Activated naive CD4-positive, alpha-beta T cell (primary cell): ENCODE data around the gene RNF34.

ENCODE experiments used
- DNase-seq, 4 experiments: peaks; one replicate each; lab custom pipeline; 2025; lab: John Stamatoyannopoulos, UW

RNF34 gene

GRCh38 chr12:121390856-121391255 is 9.1 kb upstream of the RNF34 start:
- no peak for DNase-seq

- no peak for DNase-seq
These were observed 8.1 kb upstream of the RNF34 start for GRCh38 chr12:121391619-121392324.

- DNase-seq: no peak
These were observed 7.6 kb upstream of the RNF34 start for GRCh38 chr12:121392325-121392716.

GRCh38 chr12:121397521-121397920 is 2.4 kb upstream of the RNF34 start:
- DNase-seq: no peak

- no peak for DNase-seq
These were observed 1.6 kb upstream of the RNF34 start for GRCh38 chr12:121398355-121398754.

- DNase-seq: peak in 3 of 4 experiments; percentile 46 to 62 (median 48)
These were observed 618 bp downstream of the RNF34 start for GRCh38 chr12:121400332-121401139.

GRCh38 chr12:121403721-121404120 is 3.8 kb downstream of the RNF34 start:
- no peak for DNase-seq

GRCh38 chr12:121404734-121405133 is 4.8 kb downstream of the RNF34 start:
- DNase-seq: no peak

- DNase-seq: no peak
These were observed 5.3 kb downstream of the RNF34 start for GRCh38 chr12:121405211-121405610.

GRCh38 chr12:121413917-121414316 is 14.0 kb downstream of the RNF34 start:
- no peak for DNase-seq

GRCh38 chr12:121417847-121418246 is 17.9 kb downstream of the RNF34 start:
- no peak for DNase-seq

- no peak for DNase-seq
These were observed 20.2 kb downstream of the RNF34 start for GRCh38 chr12:121420109-121420508.

- no peak for DNase-seq
These were observed 23.3 kb downstream of the RNF34 start for GRCh38 chr12:121423253-121423652.

GRCh38 chr12:121423682-121424623 is 24.0 kb downstream of the RNF34 start:
- no peak for DNase-seq

- DNase-seq: no peak
These were observed 24.7 kb downstream of the RNF34 start for GRCh38 chr12:121424624-121424975.

- DNase-seq: no peak
These were observed 27.7 kb downstream of the RNF34 start for GRCh38 chr12:121427556-121428050.

- no peak for DNase-seq
These were observed 29.0 kb downstream of the RNF34 start for GRCh38 chr12:121428883-121429282.

GRCh38 chr12:121430833-121431415 is 31.0 kb downstream of the RNF34 start:
- no peak for DNase-seq

GRCh38 chr12:121432740-121433480 is 33.0 kb downstream of the RNF34 start:
- DNase-seq: no peak

- DNase-seq: no peak
These were observed 36.8 kb downstream of the RNF34 start for GRCh38 chr12:121436706-121437105.

GRCh38 chr12:121438905-121439304 is 39.0 kb downstream of the RNF34 start:
- no peak for DNase-seq
